ENCODE measurements around the gene FXYD2. TPM values are rescaled to one million over a fixed set of nuclear protein-coding genes. Genes with fewer than 3 reads are reported as not detected.

FXYD2 gene
- total RNA-seq, 2 experiments from 2014 or later: 3.1 to 4.4 TPM

GRCh38 chr11:117838901-117839300 lies 14.4 kb upstream of the FXYD2 start:
- POLR2A ChIA-PET: no interaction called here
- CTCF ChIA-PET: interaction anchor here (0.9 kb wide), 1 partner anchor 108 kb away, joined by 7 read pairs; no protein-coding TSS in a partner anchor

GRCh38 chr11:117837791-117838190 lies 13.2 kb upstream of the FXYD2 start:
- ChIA-PET POLR2A (no interaction called here), CTCF (no interaction called here)

GRCh38 chr11:117837070-117837776 lies 12.7 kb upstream of the FXYD2 start:
- POLR2A ChIA-PET: no interaction called here
- CTCF ChIA-PET: no interaction called here

GRCh38 chr11:117836077-117836960 lies 11.8 kb upstream of the FXYD2 start:
- ChIA-PET CTCF (interaction anchor here (0.7 to 2.3 kb wide), 3 partner anchors 110 to 217 kb away, joined by 5 to 8 read pairs (median 8); no protein-coding TSS in a partner anchor), POLR2A (no interaction called here)

GRCh38 chr11:117835576-117835975 lies 11.0 kb upstream of the FXYD2 start:
- POLR2A ChIA-PET: no interaction called here
- CTCF ChIA-PET: interaction anchor here (0.7 to 2.3 kb wide), 4 partner anchors 9 to 218 kb away, joined by 3 to 8 read pairs (median 6); no protein-coding TSS in a partner anchor

- CTCF ChIA-PET: interaction anchor here (1.0 to 2.8 kb wide), 7 partner anchors 9 to 336 kb away, joined by 3 to 8 read pairs (median 4); no protein-coding TSS in a partner anchor
- POLR2A ChIA-PET: no interaction called here
These were observed 10.4 kb upstream of the FXYD2 start for GRCh38 chr11:117834838-117835443.

GRCh38 chr11:117834068-117834810 lies 9.7 kb upstream of the FXYD2 start:
- CTCF ChIA-PET: interaction anchor here (1.0 to 5.4 kb wide), 9 partner anchors 10 to 336 kb away, joined by 3 to 25 read pairs (median 4); no protein-coding TSS in a partner anchor

GRCh38 chr11:117833401-117833891 lies 8.9 kb upstream of the FXYD2 start:
- POLR2A ChIA-PET: no interaction called here
- CTCF ChIA-PET: interaction anchor here (1.0 to 5.4 kb wide), 6 partner anchors 10 to 220 kb away, joined by 3 to 25 read pairs (median 6); no protein-coding TSS in a partner anchor

More at GRCh38 chr11:117834068-117834810, 9.7 kb upstream of the FXYD2 start:
- POLR2A ChIA-PET: no interaction called here

- CTCF ChIA-PET: interaction anchor here (0.5 to 5.4 kb wide), 6 partner anchors 11 to 221 kb away, joined by 3 to 25 read pairs (median 5); no protein-coding TSS in a partner anchor
- POLR2A ChIA-PET: no interaction called here
These were observed 8.0 kb upstream of the FXYD2 start for GRCh38 chr11:117832511-117832910.

GRCh38 chr11:117831661-117832415 lies 7.3 kb upstream of the FXYD2 start:
- ChIA-PET CTCF (interaction anchor here (1.0 to 5.4 kb wide), 5 partner anchors 10 to 221 kb away, joined by 3 to 25 read pairs (median 7); no protein-coding TSS in a partner anchor), POLR2A (interaction anchor here (0.7 kb wide), 1 partner anchor 168 kb away, joined by 3 read pairs; no protein-coding TSS in a partner anchor)

- ChIA-PET CTCF (interaction anchor here (1.0 to 5.4 kb wide), 7 partner anchors 12 to 222 kb away, joined by 3 to 25 read pairs (median 3); no protein-coding TSS in a partner anchor), POLR2A (no interaction called here)
These were observed 6.3 kb upstream of the FXYD2 start for GRCh38 chr11:117830674-117831351.

- ChIA-PET POLR2A (no interaction called here), CTCF (interaction anchor here (0.6 to 5.4 kb wide), 6 partner anchors 12 to 322 kb away, joined by 3 to 25 read pairs (median 3); partner anchors contain the start of gene SCN4B)
These were observed 5.5 kb upstream of the FXYD2 start for GRCh38 chr11:117830072-117830471.

GRCh38 chr11:117829369-117829725 lies 4.8 kb upstream of the FXYD2 start:
- POLR2A ChIA-PET: no interaction called here
- CTCF ChIA-PET: interaction anchor here (5.4 kb wide), 1 partner anchor 21 kb away, joined by 25 read pairs; no protein-coding TSS in a partner anchor

GRCh38 chr11:117828611-117829368 lies 4.2 kb upstream of the FXYD2 start:
- ChIA-PET POLR2A (interaction anchor here (1.5 to 1.8 kb wide), 2 partner anchors 11 to 157 kb away, joined by 4 to 5 read pairs; partner anchors contain the start of gene IL10RA), CTCF (interaction anchor here (0.6 to 2.8 kb wide), 6 partner anchors 12 to 224 kb away, joined by 3 to 15 read pairs (median 6); no protein-coding TSS in a partner anchor)

GRCh38 chr11:117827521-117828511 lies 3.3 kb upstream of the FXYD2 start:
- ChIA-PET POLR2A (interaction anchor here (1.5 to 1.8 kb wide), 2 partner anchors 10 to 158 kb away, joined by 4 to 5 read pairs; partner anchors contain the start of gene IL10RA), CTCF (interaction anchor here (0.6 to 2.8 kb wide), 8 partner anchors 11 to 225 kb away, joined by 3 to 15 read pairs (median 5); no protein-coding TSS in a partner anchor)

Data from activated CD8-positive, alpha-beta memory T cell treated with anti-CD3 and anti-CD28 coated beads for 36 hours (primary cell).